Vagina (tissue), 2 donors: ENCODE data around the gene ITPK1.

Experiments
- POLR2A ChIP-seq, 2 donors: fragments of 450-650 bp; IDR thresholded peaks; one replicate each; pipeline ENCODE4 v1.6.1; 2017; ENCODE audit warnings: antibody characterized with exemption in 2 of 2, mild to moderate bottlenecking in 2 of 2, moderate library complexity in 2 of 2
- TF ChIP-seq, protein P1 (sequence below), 3 experiments: fragments of 450-650 bp in 2 of 3; fragments of 200-600 bp in 1 of 3; sonication (generic) in 1 of 3; IDR thresholded peaks; one replicate each; pipeline ENCODE4 v1.5.1; 2017 to 2019; ENCODE audit warnings: antibody characterized with exemption in 3 of 3, mild to moderate bottlenecking in 2 of 3, moderate library complexity in 2 of 3

GRCh38 chr14:92952481-92953298 lies 163.0 kb downstream of the ITPK1 start:
- TF ChIP-seq, protein P1, sequence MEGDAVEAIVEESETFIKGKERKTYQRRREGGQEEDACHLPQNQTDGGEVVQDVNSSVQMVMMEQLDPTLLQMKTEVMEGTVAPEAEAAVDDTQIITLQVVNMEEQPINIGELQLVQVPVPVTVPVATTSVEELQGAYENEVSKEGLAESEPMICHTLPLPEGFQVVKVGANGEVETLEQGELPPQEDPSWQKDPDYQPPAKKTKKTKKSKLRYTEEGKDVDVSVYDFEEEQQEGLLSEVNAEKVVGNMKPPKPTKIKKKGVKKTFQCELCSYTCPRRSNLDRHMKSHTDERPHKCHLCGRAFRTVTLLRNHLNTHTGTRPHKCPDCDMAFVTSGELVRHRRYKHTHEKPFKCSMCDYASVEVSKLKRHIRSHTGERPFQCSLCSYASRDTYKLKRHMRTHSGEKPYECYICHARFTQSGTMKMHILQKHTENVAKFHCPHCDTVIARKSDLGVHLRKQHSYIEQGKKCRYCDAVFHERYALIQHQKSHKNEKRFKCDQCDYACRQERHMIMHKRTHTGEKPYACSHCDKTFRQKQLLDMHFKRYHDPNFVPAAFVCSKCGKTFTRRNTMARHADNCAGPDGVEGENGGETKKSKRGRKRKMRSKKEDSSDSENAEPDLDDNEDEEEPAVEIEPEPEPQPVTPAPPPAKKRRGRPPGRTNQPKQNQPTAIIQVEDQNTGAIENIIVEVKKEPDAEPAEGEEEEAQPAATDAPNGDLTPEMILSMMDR (IDR thresholded peaks at IDR 0.05): no peak
- TF ChIP-seq POLR2A (IDR thresholded peaks at IDR 0.05): no peak
